A549 (cell line): ENCODE data around the gene FBLIM1. TPM values are rescaled to one million over a fixed set of nuclear protein-coding genes. Genes with fewer than 3 reads are reported as not detected.

Experiments used
- ATAC-seq, 2 experiments: fragments of 200-7000 bp in 1 of 2; fragments of >200 bp in 1 of 2; cut with Nextera tagmentation in 1 of 2; cut with Tn5 transposase in 1 of 2; 3 replicates each; pipeline versions ENCODE4 v1.8.0 to v1.9.1; 2018 to 2020; ENCODE audit warnings: mild to moderate bottlenecking in 1 of 2, moderate library complexity in 1 of 2
- CTCF ChIA-PET: fragments of 300-600 bp; sonication (Branson Sonifier 250); formaldehyde crosslinking; extraction: SDS; loops from one replicate; lab custom pipeline; 2021; ENCODE audit warnings: antibody characterized with exemption, inconsistent platforms; lab: Yijun Ruan, JAX
- POLR2A ChIA-PET: fragments of 350-600 bp; formaldehyde crosslinking; extraction: SDS; loops from one replicate; lab custom pipeline; 2021; ENCODE audit warnings: antibody characterized with exemption, inconsistent platforms; lab: Yijun Ruan, JAX
- DNase-seq, 2 experiments: peaks; one replicate each; pipeline versions ENCODE4 v3.0.0 to v3.0.0-alpha.2; 2011 to 2016; ENCODE audit warnings: low read depth in 1 of 2, low spot score in 1 of 2
- FAIRE-seq: peaks from 2 replicates; lab custom pipeline; 2011; peaks lifted over from hg19 to GRCh38; lab: Jason Lieb, UNC
- H3K27ac ChIP-seq, 2 experiments: fragments of >200 bp; sonication (Bioruptor Twin); formaldehyde crosslinking; 3 replicates each; pipeline ENCODE4 v1.5.1; 2016 to 2017
- H3K4me1 ChIP-seq: fragments of >200 bp; sonication (Bioruptor Twin); formaldehyde crosslinking; 3 replicates; pipeline ENCODE4 v1.6.1; 2016
- H3K4me2 ChIP-seq: fragments of >200 bp; sonication (Bioruptor Twin); formaldehyde crosslinking; 3 replicates; pipeline ENCODE4 v1.6.1; 2016
- H3K4me3 ChIP-seq: fragments of >200 bp; sonication (Bioruptor Twin); formaldehyde crosslinking; 3 replicates; pipeline ENCODE4 v1.5.1; 2016
- H3K9me3 ChIP-seq: fragments of >200 bp; sonication (Bioruptor Twin); formaldehyde crosslinking; 3 replicates; pipeline ENCODE4 v1.6.1; 2016
- CBX2 ChIP-seq: fragments of 200-600 bp; sonication (generic); IDR thresholded peaks from 2 replicates; pipeline ENCODE4 v1.6.1; 2016; ENCODE audit warnings: low read depth, mild to moderate bottlenecking, borderline replicate concordance
- CEBPB ChIP-seq, 2 experiments: fragments of >200 bp in 1 of 2; sonication (Bioruptor Twin) in 1 of 2; formaldehyde crosslinking in 1 of 2; IDR thresholded peaks; 2 replicates each; pipeline ENCODE4 v1.6.1; 2012 to 2016
- E2F6 ChIP-seq: IDR thresholded peaks from 2 replicates; pipeline ENCODE4 v1.6.1; 2012; ENCODE audit warnings: low read depth, borderline replicate concordance
- EP300 ChIP-seq, 2 experiments: fragments of >200 bp; sonication (Bioruptor Twin); formaldehyde crosslinking; IDR thresholded peaks; 2 replicates in 1 of 2; 3 replicates in 1 of 2; pipeline ENCODE4 v1.6.1; 2016 to 2017
- ESRRA ChIP-seq: fragments of 150-350 bp; IDR thresholded peaks from 2 replicates; pipeline ENCODE4 v1.6.1; 2014; ENCODE audit warnings: mild to moderate bottlenecking, low read length, borderline replicate concordance
- FOSB ChIP-seq: fragments of 250-450 bp; sonication (Bioruptor Pico); IDR thresholded peaks from 2 replicates; pipeline ENCODE4 v1.5.0; 2020; ENCODE audit warnings: mild to moderate bottlenecking, moderate library complexity
- FOXS1 ChIP-seq: fragments of 250-450 bp; sonication (Bioruptor Pico); IDR thresholded peaks from 2 replicates; pipeline ENCODE4 v1.5.0; 2020; ENCODE audit warnings: mild to moderate bottlenecking, moderate library complexity
- GATA3 ChIP-seq: IDR thresholded peaks from 2 replicates; pipeline ENCODE4 v1.6.1; 2012; ENCODE audit warnings: borderline replicate concordance
- HMGXB4 ChIP-seq: fragments of 250-450 bp; sonication (Bioruptor Pico); IDR thresholded peaks from 2 replicates; pipeline ENCODE4 v1.5.0; 2021; ENCODE audit warnings: mild to moderate bottlenecking, moderate library complexity, borderline replicate concordance
- HOXA7 ChIP-seq: fragments of 250-450 bp; sonication (Bioruptor Pico); IDR thresholded peaks from 2 replicates; pipeline ENCODE4 v1.5.0; 2020; ENCODE audit warnings: mild to moderate bottlenecking, moderate library complexity
- JUN ChIP-seq, 2 experiments: fragments of >200 bp; sonication (Bioruptor Twin); formaldehyde crosslinking; IDR thresholded peaks; 2 replicates in 1 of 2; 3 replicates in 1 of 2; pipeline ENCODE4 v1.6.1; 2016 to 2017
- MAFK ChIP-seq: fragments of 450-650 bp; IDR thresholded peaks from 2 replicates; pipeline ENCODE4 v1.6.1; 2014; ENCODE audit not compliant: partially characterized antibody
- MAX ChIP-seq: IDR thresholded peaks from 2 replicates; pipeline ENCODE4 v1.6.1; 2012
- MYC ChIP-seq: IDR thresholded peaks from 2 replicates; pipeline ENCODE4 v1.6.1; 2012; ENCODE audit warnings: mild to moderate bottlenecking, inconsistent platforms, low read length, improper control_type of control experiment, borderline replicate concordance
- NFE2L2 ChIP-seq: fragments of 150-350 bp; conservative IDR thresholded peaks from 2 replicates; pipeline ENCODE4 v1.6.1; 2014; ENCODE audit warnings: low read length
- NPAS2 ChIP-seq: fragments of 250-450 bp; sonication (Bioruptor Pico); IDR thresholded peaks from 2 replicates; pipeline ENCODE4 v1.8.0; 2022; ENCODE audit warnings: mild to moderate bottlenecking, moderate library complexity, borderline replicate concordance
- PHF8 ChIP-seq: fragments of 200-600 bp; sonication (generic); IDR thresholded peaks from 2 replicates; pipeline ENCODE4 v1.6.1; 2016; ENCODE audit warnings: low read depth, mild to moderate bottlenecking, antibody characterized with exemption, moderate library complexity, borderline replicate concordance
- POLR2A ChIP-seq: IDR thresholded peaks from 2 replicates; pipeline ENCODE4 v1.6.1; 2012; ENCODE audit warnings: mild to moderate bottlenecking, low read length
- POLR2AphosphoS2 ChIP-seq: conservative IDR thresholded peaks from 2 replicates; pipeline ENCODE4 v1.6.1; 2012; ENCODE audit warnings: low read length, improper control_type of control experiment, inconsistent platforms
- RCOR1 ChIP-seq: fragments of 150-350 bp; IDR thresholded peaks from 2 replicates; pipeline ENCODE4 v1.6.1; 2014; ENCODE audit warnings: antibody characterized with exemption, low read length, low read depth
- RNF2 ChIP-seq: fragments of 200-600 bp; sonication (generic); IDR thresholded peaks from 2 replicates; pipeline ENCODE4 v1.6.1; 2016; ENCODE audit warnings: low read depth, mild to moderate bottlenecking, antibody characterized with exemption, moderate library complexity, borderline replicate concordance
- TFCP2L1 ChIP-seq: fragments of 250-450 bp; sonication (Bioruptor Pico); IDR thresholded peaks from 2 replicates; pipeline ENCODE4 v1.5.0; 2021; ENCODE audit warnings: mild to moderate bottlenecking
- ZNF302 ChIP-seq: fragments of 250-450 bp; sonication (Bioruptor Pico); IDR thresholded peaks from 2 replicates; pipeline ENCODE4 v1.9.0; 2021; ENCODE audit warnings: inconsistent platforms, mild to moderate bottlenecking, moderate library complexity
- WGBS: methylation state at CpG from one replicate; pipeline ENCODE4 v1.1.6; 2017; ENCODE audit errors: missing lambda C conversion rate; 5-methylcytosine and 5-hydroxymethylcytosine counted together
- polyA plus RNA-seq, 4 experiments: library from polyadenylated mRNA; depleted of rRNA in 3 of 4; stranded (reverse); fragments of >200 nt; fragmentation: RNase III in 1 of 4; extraction: RNeasy Plus Mini Kit Qiagen cat#74134 plus additional on column Dnase treatment in 1 of 4; gene quantifications; 2 replicates in 3 of 4; 3 replicates in 1 of 4; pipeline ENCODE4 v1.2.3, GENCODE V29; 2011 to 2017
- TF ChIP-seq, protein P1 (sequence below): fragments of 450-650 bp; IDR thresholded peaks from 2 replicates; pipeline ENCODE4 v1.6.1; 2014; ENCODE audit warnings: antibody characterized with exemption

Gene FBLIM1
- polyA plus RNA-seq, 2 of the 4 experiments (the other 2 are of a cell fraction): 24.6 to 38.1 TPM

DNA sequence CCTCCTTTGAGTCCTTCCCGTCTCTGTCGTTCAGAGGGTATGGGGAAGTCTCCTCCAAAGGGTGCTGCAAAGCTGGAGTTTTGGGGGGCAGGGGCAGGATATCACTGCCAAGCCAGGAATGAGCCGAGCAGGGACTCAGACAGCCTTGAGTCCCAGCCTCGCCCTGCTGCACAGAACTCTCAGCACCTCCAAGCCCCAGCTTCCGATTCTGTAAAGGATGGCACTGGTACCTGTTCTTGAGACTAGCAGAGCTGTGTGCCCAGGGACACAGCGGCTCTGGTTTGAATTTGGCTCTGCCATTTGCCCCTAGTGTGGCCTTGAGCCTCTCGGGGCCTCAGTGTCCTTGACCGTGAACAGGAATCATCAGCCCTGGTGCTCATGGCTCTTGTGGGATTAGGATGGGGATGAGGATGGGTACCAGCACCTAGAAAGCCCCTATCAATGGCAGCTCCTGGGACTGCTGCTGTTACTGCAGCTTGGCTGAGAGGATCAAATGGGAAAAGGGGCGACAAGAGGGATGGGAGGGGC is 1.5 kb upstream of the FBLIM1 start:
- H3K4me2 ChIP-seq: no peak overlapping the region; the same call in 2 of the 3 replicates
- no peaks in the 10 kb centered on the region for H3K9me3 ChIP-seq
- no peak for TF ChIP-seq TFCP2L1 (CRISPR knock-in tag)
- TF ChIP-seq GATA3: no peak
- no peak for TF ChIP-seq NPAS2
- TF ChIP-seq POLR2A: no peak
- TF ChIP-seq, protein P1, sequence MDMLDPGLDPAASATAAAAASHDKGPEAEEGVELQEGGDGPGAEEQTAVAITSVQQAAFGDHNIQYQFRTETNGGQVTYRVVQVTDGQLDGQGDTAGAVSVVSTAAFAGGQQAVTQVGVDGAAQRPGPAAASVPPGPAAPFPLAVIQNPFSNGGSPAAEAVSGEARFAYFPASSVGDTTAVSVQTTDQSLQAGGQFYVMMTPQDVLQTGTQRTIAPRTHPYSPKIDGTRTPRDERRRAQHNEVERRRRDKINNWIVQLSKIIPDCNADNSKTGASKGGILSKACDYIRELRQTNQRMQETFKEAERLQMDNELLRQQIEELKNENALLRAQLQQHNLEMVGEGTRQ: no peak
- no peak for TF ChIP-seq HOXA7 (CRISPR knock-in tag)
- TF ChIP-seq CEBPB (IDR thresholded peaks at IDR 0.05): no peak
- TF ChIP-seq CBX2: no peak
- no peak for TF ChIP-seq FOSB (CRISPR knock-in tag)
- TF ChIP-seq EP300 (IDR thresholded peaks at IDR 0.05): no peak
- no peak for TF ChIP-seq POLR2AphosphoS2
- TF ChIP-seq HMGXB4: no peak
- TF ChIP-seq RCOR1: no peak
- no peak for TF ChIP-seq MAFK
- TF ChIP-seq NFE2L2: no peak
- no peak for TF ChIP-seq MYC
- POLR2A ChIA-PET: no interaction called here
- 92% methylated on average over 6 of the region's 9 CpGs for WGBS
- H3K27ac ChIP-seq: peak overlapping the region; percentile 24 to 99; a peak in 3 of 6 replicates
- DNase-seq (no peak), FAIRE-seq (no peak), ATAC-seq (peak in 1 of 2 experiments; percentile 3; a peak in 1 of 6 replicates)
- H3K4me3 ChIP-seq: no peak overlapping the region
- CTCF ChIA-PET: interaction anchor here (0.9 to 1.5 kb wide), 2 partner anchors 16 to 139 kb away, joined by 3 to 7 read pairs; no protein-coding TSS in a partner anchor
- H3K4me1 ChIP-seq: peaks cover 46% of the 10 kb centered on the region

- CTCF ChIA-PET: interaction anchor here (0.9 to 1.5 kb wide), 2 partner anchors 16 to 140 kb away, joined by 3 to 7 read pairs; no protein-coding TSS in a partner anchor
- DNase-seq: no peak
- POLR2A ChIA-PET: no interaction called here
- Histone ChIP-seq H3K9me3 (no peaks in the 10 kb centered on the region), H3K4me1 (peaks cover 46% of the 10 kb centered on the region)
- WGBS: 49% methylated on average over 15 of the region's 24 CpGs
- TF ChIP-seq ESRRA: no peak
- TF ChIP-seq ZNF302 (CRISPR knock-in tag): no peak
- TF ChIP-seq MAX: no peak
- no peak for TF ChIP-seq NPAS2
- TF ChIP-seq, all 56 proteins: peak for 0
- Histone ChIP-seq H3K4me2 (peak overlapping the region; percentile 85), H3K27ac (peak overlapping the region; percentile 94 to 99), H3K4me3 (peak overlapping the region; percentile 97)
- ATAC-seq: peak; percentile 19 to 21; a peak in 4 of 6 replicates
- no peak for FAIRE-seq
These were observed 836 bp upstream of the FBLIM1 start for GRCh38 chr1:15757575-15758342.

- ChIA-PET CTCF (interaction anchor here (2.0 kb wide), 1 partner anchor 33 kb away, joined by 7 read pairs; no protein-coding TSS in a partner anchor), POLR2A (no interaction called here)
- Histone ChIP-seq H3K4me1 (peaks cover 49% of the 10 kb centered on the region), H3K27ac (peak overlapping the region; percentile 94 to 99), H3K4me3 (peak overlapping the region; percentile 97), H3K4me2 (peak overlapping the region; percentile 85), H3K9me3 (no peaks in the 10 kb centered on the region)
- TF ChIP-seq PHF8 (peak; percentile 42; the same call in 1 of the 2 replicates), JUN (IDR thresholded peaks at IDR 0.05) (peak in 1 of 2 experiments; percentile 31; a peak in 1 of 5 replicates), HOXA7 (CRISPR knock-in tag) (no peak), FOXS1 (CRISPR knock-in tag) (no peak), E2F6 (no peak), RNF2 (0 out of 2 replicates have a peak, but pooled peaks have one; percentile 34)
- DNase-seq: peak in 1 of 2 experiments; percentile 36
- no peak for FAIRE-seq
- ATAC-seq: peak; percentile 36 to 58; a peak in 5 of 6 replicates
- 18% methylated on average over 6 of the region's 58 CpGs for WGBS
These were observed 512 bp downstream of the FBLIM1 start for GRCh38 chr1:15758953-15759661.
